HCEC 1CT (cell line): ENCODE data around the gene LSM3.

ENCODE experiments used
- DNase-seq: peaks from one replicate; pipeline ENCODE4 v3.0.0-alpha.2; 2017

Gene LSM3

GRCh38 chr3:14143271-14144225 lies 35.1 kb upstream of the LSM3 start:
- peak; percentile 89 for DNase-seq

GRCh38 chr3:14144423-14145075 lies 34.1 kb upstream of the LSM3 start:
- peak; percentile 99 for DNase-seq

- peak; percentile 15 for DNase-seq
These were observed 33.4 kb upstream of the LSM3 start for GRCh38 chr3:14145236-14145635.

- DNase-seq = no peak
These were observed 32.8 kb upstream of the LSM3 start for GRCh38 chr3:14145670-14146380.

- no peak for DNase-seq
These were observed 32.1 kb upstream of the LSM3 start for GRCh38 chr3:14146381-14147065.

GRCh38 chr3:14147066-14147435 lies 31.6 kb upstream of the LSM3 start:
- DNase-seq = no peak

GRCh38 chr3:14147617-14148016 lies 31.0 kb upstream of the LSM3 start:
- no peak for DNase-seq

- no peak for DNase-seq
These were observed 30.3 kb upstream of the LSM3 start for GRCh38 chr3:14148041-14148985.

- DNase-seq = no peak
These were observed 28.5 kb upstream of the LSM3 start for GRCh38 chr3:14150078-14150477.

- DNase-seq = no peak
These were observed 28.0 kb upstream of the LSM3 start for GRCh38 chr3:14150491-14151230.

GRCh38 chr3:14151471-14152083 lies 27.0 kb upstream of the LSM3 start:
- DNase-seq = no peak

- DNase-seq = no peak
These were observed 26.2 kb upstream of the LSM3 start for GRCh38 chr3:14152233-14152962.

GRCh38 chr3:14152963-14153355 lies 25.7 kb upstream of the LSM3 start:
- no peak for DNase-seq

- DNase-seq = no peak
These were observed 25.0 kb upstream of the LSM3 start for GRCh38 chr3:14153663-14154062.

- DNase-seq = no peak
These were observed 24.3 kb upstream of the LSM3 start for GRCh38 chr3:14154276-14154675.

GRCh38 chr3:14154895-14155440 lies 23.6 kb upstream of the LSM3 start:
- DNase-seq = no peak

GRCh38 chr3:14156201-14156600 lies 22.4 kb upstream of the LSM3 start:
- DNase-seq = no peak

- no peak for DNase-seq
These were observed 21.6 kb upstream of the LSM3 start for GRCh38 chr3:14156843-14157561.

- no peak for DNase-seq
These were observed 20.7 kb upstream of the LSM3 start for GRCh38 chr3:14157951-14158350.
